ENCODE results near the gene KIRREL3.

DNA sequence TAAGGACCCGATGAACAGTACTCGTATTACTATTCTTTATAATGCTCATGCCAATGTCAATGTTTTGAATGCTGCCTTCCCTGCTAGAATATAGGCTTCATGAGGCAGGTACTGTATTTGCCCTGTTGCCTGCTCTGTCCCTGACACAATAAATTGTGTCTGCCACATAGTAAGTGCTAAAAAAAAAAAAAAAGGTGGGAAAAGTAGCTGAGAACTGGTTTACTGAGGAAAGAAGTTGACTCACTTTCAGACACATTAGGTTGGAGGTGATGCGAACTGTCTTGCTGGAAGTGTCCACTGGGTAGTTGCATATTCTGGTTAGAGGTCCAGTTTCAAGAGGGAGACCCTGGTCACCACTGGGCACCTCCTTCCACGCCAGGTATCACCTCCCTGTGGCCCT lies 255.9 kb downstream of the KIRREL3 start:
- TF ChIP-seq, protein P1, sequence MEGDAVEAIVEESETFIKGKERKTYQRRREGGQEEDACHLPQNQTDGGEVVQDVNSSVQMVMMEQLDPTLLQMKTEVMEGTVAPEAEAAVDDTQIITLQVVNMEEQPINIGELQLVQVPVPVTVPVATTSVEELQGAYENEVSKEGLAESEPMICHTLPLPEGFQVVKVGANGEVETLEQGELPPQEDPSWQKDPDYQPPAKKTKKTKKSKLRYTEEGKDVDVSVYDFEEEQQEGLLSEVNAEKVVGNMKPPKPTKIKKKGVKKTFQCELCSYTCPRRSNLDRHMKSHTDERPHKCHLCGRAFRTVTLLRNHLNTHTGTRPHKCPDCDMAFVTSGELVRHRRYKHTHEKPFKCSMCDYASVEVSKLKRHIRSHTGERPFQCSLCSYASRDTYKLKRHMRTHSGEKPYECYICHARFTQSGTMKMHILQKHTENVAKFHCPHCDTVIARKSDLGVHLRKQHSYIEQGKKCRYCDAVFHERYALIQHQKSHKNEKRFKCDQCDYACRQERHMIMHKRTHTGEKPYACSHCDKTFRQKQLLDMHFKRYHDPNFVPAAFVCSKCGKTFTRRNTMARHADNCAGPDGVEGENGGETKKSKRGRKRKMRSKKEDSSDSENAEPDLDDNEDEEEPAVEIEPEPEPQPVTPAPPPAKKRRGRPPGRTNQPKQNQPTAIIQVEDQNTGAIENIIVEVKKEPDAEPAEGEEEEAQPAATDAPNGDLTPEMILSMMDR (IDR thresholded peaks at IDR 0.05): no peak
- TF ChIP-seq POLR2A (IDR thresholded peaks at IDR 0.05): no peak
